ENCODE results near the gene DYNLT1. TPM values are rescaled to one million over a fixed set of nuclear protein-coding genes. Genes with fewer than 3 reads are reported as not detected.

DYNLT1 gene
- total RNA-seq, 1 experiment from 2014 or later = 50.5 TPM

DNA sequence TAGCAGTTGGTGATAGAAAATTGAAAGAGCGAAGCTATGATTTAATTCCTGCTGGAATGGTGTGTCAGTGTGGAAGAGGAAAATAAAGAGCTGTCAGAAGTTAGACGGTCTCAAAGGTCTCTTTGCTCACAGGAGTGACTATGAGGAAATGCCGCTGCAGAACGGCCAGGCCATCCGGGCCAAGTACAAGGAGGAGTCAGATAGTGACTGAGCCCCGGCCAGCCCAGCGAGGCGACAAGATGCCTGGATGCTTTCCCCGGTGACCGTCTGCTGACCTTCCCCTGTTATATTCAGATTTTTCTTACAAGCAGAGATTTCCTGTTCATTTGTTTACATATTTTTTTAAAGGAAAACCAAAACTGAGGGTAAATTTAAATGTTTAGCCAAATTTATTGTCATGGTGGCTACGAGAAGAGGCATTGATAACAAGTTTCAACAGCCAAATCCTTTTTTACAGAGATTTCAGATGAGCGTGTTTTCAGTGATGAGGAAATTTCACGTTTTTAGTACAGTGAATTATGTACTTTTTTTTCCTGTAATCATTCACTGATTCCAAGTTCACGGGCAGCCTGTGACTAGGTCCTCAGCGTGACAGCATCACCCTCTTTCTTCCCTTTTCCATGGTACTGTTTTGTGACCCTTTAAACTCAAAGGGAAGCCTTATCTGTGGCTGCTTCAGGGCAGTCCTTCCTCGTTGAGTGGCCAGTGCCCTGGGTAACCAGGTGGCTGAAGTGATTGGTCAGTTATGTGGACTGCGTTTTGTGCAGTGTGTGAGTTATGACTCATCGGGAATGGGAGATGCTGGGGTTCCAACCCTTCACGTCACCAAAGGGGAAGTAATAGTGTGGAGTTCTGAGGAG, 12.6 kb downstream of the DYNLT1 start:
- ATAC-seq = peak; percentile 87
- CTCF ChIA-PET = no interaction called here

DNA sequence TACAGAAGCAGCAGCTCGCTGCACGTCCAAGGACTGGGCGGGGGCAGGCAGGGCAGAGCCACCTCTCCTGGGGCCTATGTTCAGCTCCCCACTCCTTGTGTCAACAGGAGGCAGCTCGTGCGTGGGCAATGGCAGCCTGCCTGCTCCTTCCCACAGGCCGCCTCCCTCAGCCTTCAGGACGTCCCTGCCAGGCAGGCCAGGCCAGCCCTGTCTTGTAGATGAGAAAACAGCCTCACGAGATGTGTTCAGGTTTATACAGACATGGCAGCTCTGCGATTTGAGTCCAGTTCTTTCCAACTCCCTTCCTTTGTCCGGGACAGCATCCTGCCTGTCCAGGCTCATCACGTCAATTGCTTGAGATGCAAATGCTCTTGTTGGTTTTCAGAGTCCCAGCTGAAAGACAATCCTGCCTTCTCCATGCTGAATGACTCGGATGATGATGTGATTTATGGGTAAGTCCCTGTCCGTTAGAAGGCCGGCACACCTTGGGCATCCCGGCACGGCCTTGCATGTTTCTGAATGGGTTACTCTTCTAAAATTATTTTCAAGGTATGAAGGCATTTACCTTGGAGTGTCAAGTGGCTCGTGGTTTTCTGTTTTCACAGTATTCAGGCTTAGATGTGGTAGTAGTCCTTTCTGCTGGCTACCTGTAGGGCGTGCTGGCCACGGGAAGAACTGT, 13.5 kb downstream of the DYNLT1 start:
- ChIA-PET CTCF (no interaction called here), POLR2A (ENCODE audit: unreplicated experiment) (no interaction called here)
- no TSS peak for BruUV-seq (replicated peaks)
- no peak overlapping the region for H3K4me3 ChIP-seq (ENCODE audit: low read length)
- H3K9me3 ChIP-seq (ENCODE audit: low read length) = no peaks in the 10 kb centered on the region
- H3F3A ChIP-seq (ENCODE audit: low read length, unreplicated experiment) = no peaks in the 10 kb centered on the region
- H4K20me1 ChIP-seq (ENCODE audit: low read length) = no peaks in the 10 kb centered on the region
- intact Hi-C loops (cut with micrococcal nuclease) = no loop called here
- H3K9me2 ChIP-seq (replicated peaks; ENCODE audit: low read length) = no peaks in the 10 kb centered on the region
- H2AFZ ChIP-seq (ENCODE audit: low read length) = no peak overlapping the region
- H3K36me3 ChIP-seq (ENCODE audit: low read depth, low read length) = peaks cover 16% of the 10 kb centered on the region
- H3K4me2 ChIP-seq (ENCODE audit: low read length) = no peak overlapping the region
- DNase-seq (no peak), ATAC-seq (peak; percentile 31)
- peaks cover 10% of the 10 kb centered on the region; the same call in 1 of the 2 replicates for H3K4me1 ChIP-seq (ENCODE audit: insufficient read depth, low read length)
- H3K79me2 ChIP-seq (ENCODE audit: low read length) = no peaks in the 10 kb centered on the region
- no peak overlapping the region for H3K27ac ChIP-seq (ENCODE audit: low read length)
- H3K9ac ChIP-seq (ENCODE audit: low read length) = no peak overlapping the region
- TF ChIP-seq EZH2phosphoT487 (IDR thresholded peaks at IDR 0.05; ENCODE audit: borderline replicate concordance, low read length) (no peak), EZH2 (IDR thresholded peaks at IDR 0.05; ENCODE audit: low read length, unreplicated experiment) (no peak)
- TF ChIP-seq, protein P1, sequence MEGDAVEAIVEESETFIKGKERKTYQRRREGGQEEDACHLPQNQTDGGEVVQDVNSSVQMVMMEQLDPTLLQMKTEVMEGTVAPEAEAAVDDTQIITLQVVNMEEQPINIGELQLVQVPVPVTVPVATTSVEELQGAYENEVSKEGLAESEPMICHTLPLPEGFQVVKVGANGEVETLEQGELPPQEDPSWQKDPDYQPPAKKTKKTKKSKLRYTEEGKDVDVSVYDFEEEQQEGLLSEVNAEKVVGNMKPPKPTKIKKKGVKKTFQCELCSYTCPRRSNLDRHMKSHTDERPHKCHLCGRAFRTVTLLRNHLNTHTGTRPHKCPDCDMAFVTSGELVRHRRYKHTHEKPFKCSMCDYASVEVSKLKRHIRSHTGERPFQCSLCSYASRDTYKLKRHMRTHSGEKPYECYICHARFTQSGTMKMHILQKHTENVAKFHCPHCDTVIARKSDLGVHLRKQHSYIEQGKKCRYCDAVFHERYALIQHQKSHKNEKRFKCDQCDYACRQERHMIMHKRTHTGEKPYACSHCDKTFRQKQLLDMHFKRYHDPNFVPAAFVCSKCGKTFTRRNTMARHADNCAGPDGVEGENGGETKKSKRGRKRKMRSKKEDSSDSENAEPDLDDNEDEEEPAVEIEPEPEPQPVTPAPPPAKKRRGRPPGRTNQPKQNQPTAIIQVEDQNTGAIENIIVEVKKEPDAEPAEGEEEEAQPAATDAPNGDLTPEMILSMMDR (conservative IDR thresholded peaks at IDR 0.05; ENCODE audit: low read depth, low read length) = no peak
- no peaks in the 10 kb centered on the region for H3K27me3 ChIP-seq (ENCODE audit: low read length)

More for the DNA sequence above, 12.6 kb downstream of the DYNLT1 start:
- H3K27me3 ChIP-seq (ENCODE audit: low read length) = no peaks in the 10 kb centered on the region
- H3K79me2 ChIP-seq (ENCODE audit: low read length) = no peaks in the 10 kb centered on the region
- no peak overlapping the region for H3K9ac ChIP-seq (ENCODE audit: low read length)
- no peaks in the 10 kb centered on the region for H4K20me1 ChIP-seq (ENCODE audit: low read length)
- H2AFZ ChIP-seq (ENCODE audit: low read length) = no peak overlapping the region
- peaks cover 10% of the 10 kb centered on the region; the same call in 1 of the 2 replicates for H3K4me1 ChIP-seq (ENCODE audit: insufficient read depth, low read length)
- peak; percentile 48 for DNase-seq
- H3K9me2 ChIP-seq (replicated peaks; ENCODE audit: low read length) = no peaks in the 10 kb centered on the region
- POLR2A ChIA-PET (ENCODE audit: unreplicated experiment) = no interaction called here
- H3K4me3 ChIP-seq (ENCODE audit: low read length) = no peak overlapping the region
- H3K4me2 ChIP-seq (ENCODE audit: low read length) = no peak overlapping the region
- peaks cover 19% of the 10 kb centered on the region for H3K36me3 ChIP-seq (ENCODE audit: low read depth, low read length)
- BruUV-seq (replicated peaks) = no TSS peak
- H3F3A ChIP-seq (ENCODE audit: low read length, unreplicated experiment) = no peaks in the 10 kb centered on the region
- H3K27ac ChIP-seq (ENCODE audit: low read length) = no peak overlapping the region
- intact Hi-C loops (cut with micrococcal nuclease) = no loop called here
- H3K9me3 ChIP-seq (ENCODE audit: low read length) = no peaks in the 10 kb centered on the region
- TF ChIP-seq EZH2 (IDR thresholded peaks at IDR 0.05; ENCODE audit: low read length, unreplicated experiment) = no peak
- TF ChIP-seq EZH2phosphoT487 (IDR thresholded peaks at IDR 0.05; ENCODE audit: borderline replicate concordance, low read length) = no peak
- TF ChIP-seq, protein P1 (conservative IDR thresholded peaks at IDR 0.05; ENCODE audit: low read depth, low read length) = no peak

All from PC-3 (cell line).